Effector CD8-positive, alpha-beta T cell (primary cell): ENCODE data around the gene SPEM1.

Experiments
- DNase-seq: peaks from one replicate; lab custom pipeline; 2025; lab: John Stamatoyannopoulos, UW

Gene SPEM1

DNA sequence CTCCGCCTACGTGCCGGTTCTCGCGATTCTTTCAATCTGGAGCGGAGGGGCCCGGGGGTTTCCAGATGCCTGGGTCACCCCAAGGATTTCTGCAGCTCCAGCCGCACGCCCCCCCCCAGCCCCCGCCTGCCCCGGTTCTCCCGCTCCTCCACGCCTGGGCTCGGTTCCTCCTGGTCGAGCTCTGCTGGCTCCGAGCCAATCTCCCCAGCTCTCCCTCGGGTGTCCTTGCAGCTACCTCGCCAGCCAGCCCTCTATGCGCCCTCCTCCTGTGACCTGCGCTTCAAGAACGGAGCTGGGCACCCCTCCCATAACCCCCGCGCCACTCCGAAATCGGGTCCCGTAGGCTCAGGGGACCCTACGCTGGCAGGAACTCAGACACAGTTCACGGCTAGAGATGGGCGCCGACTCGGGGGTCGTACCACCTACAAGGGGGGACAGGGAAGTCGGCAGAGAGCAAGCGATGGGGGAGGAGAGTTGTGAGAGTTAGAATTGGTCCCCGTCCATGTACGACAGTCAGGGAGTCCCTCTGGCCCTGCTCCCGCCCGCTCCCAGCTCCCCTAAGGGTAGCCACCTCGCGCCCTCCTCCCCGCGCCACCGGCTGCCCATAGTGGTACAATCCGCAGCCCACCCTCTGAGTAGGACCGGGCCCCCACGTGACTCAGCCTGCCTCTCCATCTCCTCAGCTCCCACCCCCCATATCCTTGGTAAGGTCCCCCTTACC, 20.1 kb downstream of the SPEM1 start:
- peak; percentile 26 for DNase-seq

GRCh38 chr17:7440834-7441195, 20.7 kb downstream of the SPEM1 start:
- DNase-seq, result no peak

- DNase-seq, result no peak
Measured at GRCh38 chr17:7441266-7441665, 21.1 kb downstream of the SPEM1 start.

DNA sequence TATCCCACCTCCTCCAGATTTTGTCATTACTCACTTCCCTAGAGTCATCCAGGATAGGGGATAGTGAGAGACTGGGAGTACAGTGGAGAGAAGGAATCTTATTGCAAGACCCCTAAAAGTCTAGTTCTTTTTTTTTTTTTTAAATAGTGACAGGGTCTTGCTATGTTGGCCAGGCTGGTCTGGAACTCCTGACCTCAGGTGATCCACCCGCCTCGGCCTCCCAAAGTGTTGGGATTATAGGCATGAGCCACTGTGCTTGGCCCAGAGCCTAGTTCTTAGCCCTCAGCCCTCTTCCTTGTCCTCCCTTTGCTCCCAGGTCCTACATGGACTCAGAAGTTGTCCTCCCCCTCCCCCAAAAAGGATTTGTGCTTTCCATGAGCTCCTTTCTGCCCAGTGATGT, 22.0 kb downstream of the SPEM1 start:
- no peak for DNase-seq

- no peak for DNase-seq
Measured at GRCh38 chr17:7443499-7444485, 23.7 kb downstream of the SPEM1 start.

GRCh38 chr17:7444682-7445618, 24.8 kb downstream of the SPEM1 start, which contains the start of gene CHRNB1:
CHRNB1 (plus strand) TSS chr17:7445061; CDS start chr17:7445128, 67 bp downstream.
- no peak for DNase-seq

DNA sequence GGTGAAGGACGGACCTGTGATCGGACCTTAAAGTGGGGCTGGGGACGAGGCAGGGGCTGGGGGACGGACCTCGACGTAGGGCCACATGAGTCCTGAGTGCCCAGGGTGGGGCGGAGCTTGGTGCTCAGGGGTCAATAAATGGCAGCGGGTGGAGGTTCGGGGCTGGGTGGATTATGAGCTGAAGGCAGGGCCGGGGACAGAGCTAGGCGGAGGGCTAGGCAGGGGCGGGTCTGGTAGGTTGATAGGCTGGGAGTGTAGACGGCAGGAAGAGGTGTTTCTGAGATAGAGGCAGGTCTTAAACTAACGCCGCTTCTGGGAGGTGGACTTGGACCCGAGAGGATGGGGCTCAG, 25.5 kb downstream of the SPEM1 start:
- DNase-seq, result no peak

DNA sequence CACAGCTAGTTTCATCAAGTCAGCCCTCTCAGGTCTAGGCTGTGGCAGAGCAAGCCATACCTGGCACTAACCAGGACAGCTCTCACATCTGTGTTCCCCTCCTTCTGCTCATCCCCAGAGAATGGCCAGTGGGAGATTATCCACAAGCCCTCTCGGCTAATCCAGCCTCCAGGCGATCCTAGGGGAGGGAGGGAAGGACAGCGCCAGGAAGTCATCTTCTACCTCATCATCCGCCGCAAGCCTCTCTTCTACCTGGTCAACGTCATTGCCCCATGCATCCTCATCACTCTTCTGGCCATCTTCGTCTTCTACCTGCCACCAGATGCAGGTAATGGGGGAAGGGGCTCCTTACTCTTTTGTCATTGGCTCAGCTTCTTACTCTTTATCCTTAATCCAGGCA, 28.3 kb downstream of the SPEM1 start:
- DNase-seq, result no peak

- no peak for DNase-seq
Measured at GRCh38 chr17:7459961-7460545, 39.9 kb downstream of the SPEM1 start.

DNA sequence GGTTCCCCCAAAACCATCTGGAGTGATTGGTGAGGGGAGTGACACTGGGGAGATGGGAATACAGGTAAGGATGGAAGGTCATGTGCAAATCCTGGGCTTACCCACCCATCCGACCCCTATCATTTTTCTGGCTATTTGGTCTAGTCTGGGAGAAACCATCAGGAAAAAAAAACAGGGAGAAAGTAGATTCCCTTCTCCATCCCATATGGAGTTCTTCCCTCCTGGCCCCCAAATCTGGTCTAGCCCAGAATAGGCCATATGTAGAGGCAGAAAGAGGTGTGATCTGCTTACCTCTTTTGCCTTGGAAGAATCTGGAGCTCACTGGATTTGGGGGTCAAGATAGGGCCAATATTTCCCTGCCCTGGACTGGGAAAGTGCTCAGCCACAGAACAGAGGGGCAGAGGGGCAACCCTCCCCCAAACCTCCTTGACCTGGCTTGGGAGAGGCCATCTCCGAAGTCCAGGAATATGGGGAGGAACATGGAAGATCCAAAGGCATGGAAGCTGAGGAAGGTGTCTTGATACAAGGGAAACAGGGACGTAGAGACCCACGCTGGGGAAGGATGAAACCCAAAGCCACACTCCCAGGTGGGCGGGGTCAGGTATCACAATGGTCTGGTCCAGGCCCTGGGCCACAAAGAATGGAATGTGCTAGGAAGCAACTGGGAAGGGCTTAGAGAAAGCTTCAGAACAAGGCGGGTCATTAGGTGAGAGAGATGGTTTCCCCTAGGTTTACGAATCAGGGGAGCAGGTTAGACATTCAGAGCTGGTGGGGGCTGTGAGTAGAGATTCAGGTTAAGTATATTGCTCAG, 40.9 kb downstream of the SPEM1 start:
- DNase-seq, result no peak

GRCh38 chr17:7462474-7463371, 42.6 kb downstream of the SPEM1 start:
- DNase-seq, result no peak

GRCh38 chr17:7463372-7463846, 43.3 kb downstream of the SPEM1 start:
- no peak for DNase-seq

DNA sequence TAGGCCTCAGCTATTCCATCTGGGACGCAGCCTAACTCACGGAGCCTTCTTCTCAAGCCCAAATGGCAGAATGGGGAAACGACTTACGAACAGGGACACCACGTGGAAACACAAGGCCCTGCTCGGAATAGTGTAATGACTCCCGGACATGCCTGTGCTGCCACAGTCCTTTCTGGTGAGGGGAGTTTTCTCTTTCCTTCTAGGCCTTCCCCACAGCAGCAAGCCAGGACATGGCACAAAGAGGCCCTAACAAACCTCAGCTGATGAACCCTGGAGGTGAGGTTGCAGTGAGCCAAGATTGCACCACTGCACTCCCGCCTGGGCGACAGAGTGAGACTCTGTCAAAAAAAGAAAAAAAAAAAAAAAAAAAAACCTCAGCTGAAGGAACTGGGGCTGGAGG, 44.0 kb downstream of the SPEM1 start:
- DNase-seq, result no peak

- DNase-seq, result no peak
Measured at GRCh38 chr17:7465597-7466275, 45.6 kb downstream of the SPEM1 start.

DNA sequence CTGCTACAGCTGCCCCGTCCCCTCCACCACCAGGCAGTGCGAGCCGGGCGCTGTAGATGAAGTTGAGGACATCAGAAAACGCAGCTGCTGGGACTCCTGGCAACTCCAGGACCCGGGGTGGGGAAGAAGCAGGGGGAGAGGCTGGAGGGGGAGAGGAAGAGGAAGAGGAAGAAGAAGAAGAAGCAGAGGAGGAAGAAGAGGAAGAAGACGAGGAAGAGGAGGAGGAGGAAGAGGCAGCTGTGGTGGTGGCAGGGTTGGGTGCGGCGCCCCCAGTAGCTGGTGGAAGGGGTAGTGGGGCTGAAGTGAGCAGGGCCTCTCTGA, 46.2 kb downstream of the SPEM1 start:
- no peak for DNase-seq

GRCh38 chr17:7466639-7467341, 46.7 kb downstream of the SPEM1 start:
- DNase-seq, result no peak

DNA sequence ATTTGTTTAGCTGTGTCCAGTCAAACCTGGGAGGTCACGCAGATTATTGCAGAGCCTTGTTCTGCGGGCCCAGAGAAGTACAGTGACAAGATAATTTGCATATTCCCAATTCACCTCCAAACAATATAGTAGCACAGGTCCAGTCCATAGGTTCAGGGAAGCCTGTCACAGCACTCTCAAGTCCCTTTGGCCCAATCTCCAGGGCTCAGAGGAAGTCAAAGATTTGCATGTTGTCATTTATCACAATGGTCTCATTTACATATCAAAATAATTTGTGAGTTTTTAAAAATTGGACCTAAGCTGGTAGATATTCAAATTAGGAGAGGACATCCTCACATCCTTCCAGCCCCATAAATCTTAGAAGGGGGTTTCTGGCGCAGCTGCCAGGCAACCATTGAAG, 47.4 kb downstream of the SPEM1 start:
- no peak for DNase-seq

DNA sequence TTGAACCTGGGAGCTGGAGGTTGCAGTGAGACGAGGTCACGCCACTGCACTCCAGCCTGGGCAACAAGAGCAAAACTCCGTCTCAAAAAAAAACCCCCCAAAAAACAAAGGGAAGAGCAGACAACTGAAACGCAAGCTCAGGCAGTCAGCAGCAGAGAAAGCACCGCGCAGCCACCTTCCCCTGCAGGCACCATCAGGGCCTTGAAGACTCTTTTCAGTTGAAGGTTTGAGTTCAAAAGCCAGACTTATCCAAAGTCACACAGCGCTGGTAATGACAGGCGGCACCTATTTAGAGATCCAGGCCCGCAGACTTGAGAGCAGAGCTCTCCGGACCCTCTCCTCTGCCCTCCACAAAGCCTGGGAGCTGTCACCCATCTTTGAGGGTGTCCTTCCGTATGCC, 48.2 kb downstream of the SPEM1 start:
- DNase-seq, result no peak
